GM12872 (cell line): ENCODE data around the gene BCL6.

Source experiments
- TF ChIP-seq, protein P1 (sequence below): IDR thresholded peaks from 3 replicates; pipeline ENCODE4 v1.5.1; 2011; ENCODE audit warnings: low read depth, mild to moderate bottlenecking, low read length, moderate library complexity; ENCODE audit not compliant: insufficient read depth

Gene BCL6

DNA sequence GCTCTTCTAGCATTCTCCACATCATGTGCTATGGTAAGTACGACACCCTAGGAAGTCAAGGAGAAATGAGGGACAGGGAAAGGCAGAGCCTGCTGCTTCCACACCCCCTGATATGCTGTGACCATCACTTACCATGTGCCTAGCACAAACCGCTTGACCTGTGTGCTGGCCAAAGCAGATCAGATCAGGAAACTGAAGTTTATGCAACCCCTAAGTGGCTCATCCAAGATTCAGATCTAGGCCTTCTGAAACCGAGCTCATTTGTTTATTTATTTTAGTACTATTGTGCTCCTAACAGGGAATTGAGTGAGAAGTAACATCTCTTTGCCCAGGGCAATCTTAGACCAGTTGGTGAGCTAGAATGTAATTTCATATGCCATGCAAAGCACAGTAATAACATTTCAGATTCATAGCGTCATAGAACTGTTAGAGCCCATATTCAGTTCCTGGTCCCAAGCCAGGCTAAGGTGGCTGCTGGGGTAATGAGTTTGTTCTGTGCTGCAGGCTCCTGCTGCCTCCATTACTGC lies 42.7 kb downstream of the BCL6 start, which contains the start of gene RTP2:
Gene RTP2, minus strand, starts transcription at position 51 of the 527 bp plus-strand sequence. CDS start 429 bp downstream, outside the sequence.
- TF ChIP-seq, protein P1, sequence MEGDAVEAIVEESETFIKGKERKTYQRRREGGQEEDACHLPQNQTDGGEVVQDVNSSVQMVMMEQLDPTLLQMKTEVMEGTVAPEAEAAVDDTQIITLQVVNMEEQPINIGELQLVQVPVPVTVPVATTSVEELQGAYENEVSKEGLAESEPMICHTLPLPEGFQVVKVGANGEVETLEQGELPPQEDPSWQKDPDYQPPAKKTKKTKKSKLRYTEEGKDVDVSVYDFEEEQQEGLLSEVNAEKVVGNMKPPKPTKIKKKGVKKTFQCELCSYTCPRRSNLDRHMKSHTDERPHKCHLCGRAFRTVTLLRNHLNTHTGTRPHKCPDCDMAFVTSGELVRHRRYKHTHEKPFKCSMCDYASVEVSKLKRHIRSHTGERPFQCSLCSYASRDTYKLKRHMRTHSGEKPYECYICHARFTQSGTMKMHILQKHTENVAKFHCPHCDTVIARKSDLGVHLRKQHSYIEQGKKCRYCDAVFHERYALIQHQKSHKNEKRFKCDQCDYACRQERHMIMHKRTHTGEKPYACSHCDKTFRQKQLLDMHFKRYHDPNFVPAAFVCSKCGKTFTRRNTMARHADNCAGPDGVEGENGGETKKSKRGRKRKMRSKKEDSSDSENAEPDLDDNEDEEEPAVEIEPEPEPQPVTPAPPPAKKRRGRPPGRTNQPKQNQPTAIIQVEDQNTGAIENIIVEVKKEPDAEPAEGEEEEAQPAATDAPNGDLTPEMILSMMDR = no peak

DNA sequence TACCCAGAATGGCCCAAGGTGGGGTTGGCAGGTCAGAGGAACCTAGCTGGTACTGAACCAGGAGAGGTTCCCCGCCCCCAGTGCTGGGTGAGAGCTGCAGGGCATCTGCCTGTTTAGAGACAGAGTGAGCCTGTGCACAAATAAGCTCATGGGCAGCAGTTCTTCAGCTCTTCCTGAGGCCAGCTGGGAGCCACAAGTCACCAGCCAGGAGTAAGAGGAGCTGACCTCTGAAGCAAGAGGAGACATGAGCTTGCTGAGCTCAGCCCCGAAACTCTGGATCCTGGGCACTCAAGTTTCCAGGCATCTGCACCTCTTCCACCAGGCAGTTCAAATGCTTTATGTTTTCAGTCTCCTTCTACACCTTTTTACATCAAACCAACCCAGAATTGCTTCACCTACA lies 45.0 kb downstream of the BCL6 start:
- TF ChIP-seq, protein P1 = no peak

DNA sequence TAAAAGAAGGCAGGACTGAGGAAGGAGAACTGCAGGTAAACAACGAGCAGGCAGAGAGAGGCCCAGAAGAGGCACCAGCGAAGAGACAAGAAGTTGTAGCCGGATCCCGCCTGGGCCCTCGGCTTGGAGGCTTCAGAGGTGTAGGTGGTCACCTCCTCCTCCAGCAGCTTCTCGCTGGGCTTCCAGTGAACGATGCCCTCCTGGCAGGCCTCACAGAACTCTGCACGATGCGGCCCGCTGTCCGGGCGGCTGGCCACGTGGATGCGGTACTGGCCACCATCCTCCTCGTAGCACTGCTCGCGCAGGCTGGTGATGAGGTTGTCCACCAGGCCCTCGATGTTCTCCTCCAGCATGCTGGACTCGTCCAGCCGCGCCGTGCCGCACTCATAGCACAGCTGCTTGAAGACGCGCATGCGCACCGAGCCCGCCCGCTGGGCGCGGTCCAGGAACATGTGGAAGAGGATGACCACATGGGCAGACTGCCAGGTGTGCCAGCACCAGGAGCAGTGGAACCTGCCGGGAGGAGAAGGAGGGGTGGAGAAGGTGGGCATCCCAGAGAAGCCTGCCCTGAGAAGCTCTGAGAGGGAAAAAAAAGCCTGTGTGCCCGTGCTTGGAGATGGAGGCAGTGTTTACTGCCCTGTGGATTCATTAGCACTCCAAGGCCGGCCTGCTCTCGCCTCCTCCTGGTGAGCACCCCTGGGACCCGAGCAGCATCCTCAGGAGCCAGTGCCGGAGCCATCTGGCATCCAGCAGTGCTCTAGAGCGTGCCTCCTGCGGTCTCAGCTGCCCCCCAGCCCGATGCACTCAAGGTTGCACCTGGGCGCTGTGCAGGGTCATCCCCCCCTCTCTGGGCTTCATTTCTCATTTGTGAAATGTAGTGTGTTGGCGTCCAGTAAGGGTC lies 46.5 kb downstream of the BCL6 start:
- TF ChIP-seq, protein P1 = no peak

DNA sequence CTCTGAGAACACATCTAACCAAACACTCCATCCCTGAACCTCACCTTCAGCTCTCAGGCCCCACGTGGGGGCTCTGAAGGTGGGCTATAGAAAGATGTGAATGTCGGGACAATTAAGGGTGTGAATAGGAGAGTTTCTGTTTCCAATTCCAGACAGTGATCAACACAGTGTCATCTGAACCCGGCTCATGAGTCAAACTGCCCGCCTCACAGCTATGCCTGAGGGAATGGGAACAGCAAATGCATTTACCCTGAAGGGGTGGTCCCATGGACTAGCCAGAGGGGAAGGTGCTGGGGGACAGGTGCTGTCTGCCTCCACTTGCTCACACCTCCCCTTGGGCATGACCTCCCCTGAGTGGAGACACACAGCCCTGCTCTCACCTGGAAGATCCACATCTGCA lies 49.2 kb downstream of the BCL6 start:
- TF ChIP-seq, protein P1 = no peak

DNA sequence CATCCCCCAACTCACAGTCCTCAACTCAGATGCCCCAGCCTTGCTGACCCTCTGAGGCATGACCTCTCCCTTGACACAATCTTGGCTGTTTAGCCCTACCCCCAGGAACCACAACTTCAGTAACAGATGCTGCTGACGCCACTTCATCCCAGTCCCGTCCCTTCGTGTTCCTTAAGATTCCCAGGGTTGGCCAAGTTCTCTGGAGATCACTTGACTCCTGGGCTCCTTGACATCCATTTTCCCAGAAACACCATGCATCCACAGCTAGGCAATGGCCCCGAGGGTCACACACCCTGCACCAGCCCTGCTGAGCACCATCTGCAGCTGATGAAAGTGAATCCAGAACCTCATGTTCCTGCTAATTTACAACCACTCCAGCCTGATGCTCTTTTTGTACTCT lies 49.8 kb downstream of the BCL6 start:
- TF ChIP-seq, protein P1 = no peak

DNA sequence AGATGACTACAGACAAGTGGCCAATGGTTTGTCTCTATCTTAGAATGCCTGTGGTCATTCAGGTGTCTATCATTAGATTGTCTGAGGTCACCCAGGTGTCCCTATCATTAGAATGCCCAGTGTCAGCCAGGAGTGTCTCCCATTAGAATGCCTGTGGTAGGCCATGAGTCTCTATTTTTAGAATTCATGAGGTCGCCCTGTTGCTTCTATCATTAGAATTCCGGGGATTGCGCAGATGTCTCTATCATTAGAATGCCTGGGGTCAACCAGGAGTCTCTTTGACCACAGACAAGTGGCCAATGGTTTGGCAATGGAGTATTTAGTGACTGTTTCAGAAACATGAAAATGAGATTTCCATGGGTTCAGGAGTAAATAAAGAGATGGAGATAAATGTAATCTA lies 50.5 kb downstream of the BCL6 start:
- TF ChIP-seq, protein P1 = no peak

DNA sequence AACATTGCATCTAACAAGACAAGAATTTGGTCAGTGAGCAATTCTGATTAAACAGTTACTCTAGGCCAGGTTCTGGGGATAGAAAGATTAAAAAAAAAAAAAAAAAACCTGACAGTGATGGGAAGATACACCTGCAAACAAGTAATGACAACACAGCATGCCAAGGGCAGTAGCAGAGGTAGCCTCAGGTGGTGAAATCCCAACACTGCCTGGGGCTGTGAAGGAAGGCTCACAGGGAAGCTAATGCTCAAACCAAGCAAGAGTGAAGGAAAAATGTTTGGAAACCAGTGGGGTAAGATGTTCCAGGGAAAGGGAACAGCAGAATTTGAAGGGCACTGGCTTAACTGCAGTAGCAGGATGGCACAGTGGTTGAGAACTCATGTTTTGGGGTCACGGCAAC lies 51.8 kb downstream of the BCL6 start:
- TF ChIP-seq, protein P1 = no peak
